ENCODE data around the gene CCT5.
"Not testable (repeated sequence)": the region's sequence is repeated elsewhere in the genome, so short reads cannot be mapped to it uniquely, and the experiment has no call there.

The CCT5 gene

DNA sequence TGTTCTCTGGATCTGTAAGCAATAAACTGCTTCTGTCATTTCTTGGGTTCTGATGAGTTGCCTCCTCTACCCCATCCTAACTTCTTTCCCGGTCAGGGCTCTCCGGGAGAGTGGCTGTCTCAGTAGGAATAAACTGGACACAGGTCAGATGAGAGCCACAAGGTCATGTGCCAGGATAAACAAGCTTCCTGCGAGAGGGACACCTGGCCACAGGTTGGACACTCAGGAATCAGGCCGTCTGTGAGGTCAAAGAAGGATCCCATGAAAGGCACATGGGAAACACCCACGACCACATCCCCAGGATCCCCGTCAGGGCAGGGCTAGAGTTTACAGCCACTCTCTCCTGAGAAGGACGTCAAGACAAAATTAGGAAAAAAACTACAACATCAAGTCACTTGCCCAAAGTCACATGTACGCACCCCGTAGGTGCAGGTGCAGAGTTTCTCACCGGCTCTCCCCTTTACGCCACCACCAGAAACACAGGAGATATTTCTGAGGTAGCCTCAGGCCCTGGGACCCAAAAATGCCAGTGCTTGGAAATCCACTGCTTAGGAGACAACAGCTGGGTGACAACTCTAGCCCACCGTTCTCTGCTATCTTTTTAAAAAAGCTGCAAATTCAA is 28.7 kb downstream of the CCT5 start:
- no peak for DNase-seq

DNA sequence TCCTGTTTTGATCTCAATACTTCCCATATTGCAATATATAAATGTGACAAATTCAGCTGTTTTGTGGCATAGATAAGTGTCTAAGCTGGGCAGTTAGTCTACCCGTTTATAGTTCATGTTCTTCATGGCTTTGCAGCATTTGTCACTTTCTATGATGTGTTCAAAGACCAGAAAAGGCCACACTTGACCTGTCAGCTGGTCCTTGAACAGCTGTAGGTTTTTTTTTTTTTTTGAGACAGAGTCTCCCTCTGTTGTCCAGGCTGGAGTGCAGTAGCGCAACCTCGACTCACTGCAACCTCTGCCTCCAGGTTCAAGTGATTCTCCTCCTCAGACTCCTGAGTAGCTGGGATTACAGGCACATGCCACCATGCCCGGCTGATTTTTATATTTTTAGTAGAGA is 29.2 kb downstream of the CCT5 start:
- DNase-seq: no peak

DNA sequence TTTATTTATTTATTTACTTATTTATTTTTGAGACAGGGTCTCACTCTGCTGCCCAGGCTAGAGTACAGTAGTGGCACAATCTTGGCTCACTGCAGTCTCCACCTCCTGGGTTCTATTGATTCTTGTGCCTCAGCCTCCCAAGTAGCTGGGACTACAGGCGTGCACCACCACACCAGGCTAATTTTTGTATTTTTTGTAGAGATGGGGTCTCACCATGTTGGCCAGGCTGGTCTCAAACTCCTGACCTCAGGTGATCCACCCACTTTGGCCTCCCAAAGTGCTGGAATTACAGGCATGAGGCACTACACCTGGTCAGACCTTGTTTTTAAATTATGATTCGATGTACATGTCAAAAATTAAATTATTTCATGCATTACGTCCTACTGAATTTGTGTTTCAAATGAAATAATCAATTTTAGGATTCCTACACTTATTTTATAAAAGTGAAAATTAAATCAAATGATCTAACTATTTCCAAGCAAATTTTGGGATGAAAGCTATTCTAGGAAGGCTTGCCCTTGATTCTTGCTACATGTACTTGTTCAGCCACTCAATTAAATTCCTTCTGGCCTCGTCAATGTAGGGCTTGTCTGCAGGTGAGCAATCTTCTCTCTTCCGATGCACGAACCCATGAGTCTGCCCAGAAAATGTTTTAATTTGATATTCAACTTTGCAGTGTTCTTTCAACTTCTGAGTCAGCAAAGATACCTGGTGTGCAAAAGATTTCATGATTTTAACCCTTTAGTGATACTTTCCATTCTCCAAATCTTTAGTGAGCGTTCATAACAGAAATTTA is 30.0 kb downstream of the CCT5 start:
- DNase-seq: no peak

DNA sequence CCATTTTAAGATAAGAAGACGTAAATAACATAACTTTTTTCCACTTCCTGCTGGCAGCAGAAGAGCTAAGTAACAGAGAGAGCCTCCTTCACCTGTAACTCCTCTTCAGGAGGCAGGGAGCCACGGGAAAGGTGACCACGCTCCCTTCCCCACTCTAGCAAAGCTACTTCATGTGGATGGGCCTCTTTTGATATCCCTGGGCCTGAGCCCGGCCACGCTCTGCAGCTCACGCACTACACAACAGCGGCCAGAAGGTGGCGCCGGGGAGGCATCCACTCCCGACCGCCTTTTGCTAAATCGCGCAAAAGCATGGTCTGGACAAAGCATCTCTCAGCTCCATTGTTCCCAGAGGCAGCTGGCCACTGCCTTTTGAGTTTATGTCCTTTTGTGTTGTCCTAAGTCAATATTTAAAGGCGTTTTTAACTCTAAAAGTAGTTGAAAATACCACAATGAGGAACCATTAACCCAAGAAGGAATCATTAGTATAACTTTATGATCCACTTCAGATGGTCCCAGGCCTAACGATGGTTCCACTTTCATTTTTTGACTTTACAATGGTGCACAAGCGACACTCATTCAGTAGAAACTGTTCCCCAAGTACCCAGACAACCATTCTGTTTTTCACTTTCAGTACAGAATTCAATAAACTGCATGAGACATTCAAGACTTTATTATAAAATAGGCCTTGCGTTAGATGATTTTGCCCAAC is 34.0 kb downstream of the CCT5 start:
- peak; percentile 28 to 52 for DNase-seq

DNA sequence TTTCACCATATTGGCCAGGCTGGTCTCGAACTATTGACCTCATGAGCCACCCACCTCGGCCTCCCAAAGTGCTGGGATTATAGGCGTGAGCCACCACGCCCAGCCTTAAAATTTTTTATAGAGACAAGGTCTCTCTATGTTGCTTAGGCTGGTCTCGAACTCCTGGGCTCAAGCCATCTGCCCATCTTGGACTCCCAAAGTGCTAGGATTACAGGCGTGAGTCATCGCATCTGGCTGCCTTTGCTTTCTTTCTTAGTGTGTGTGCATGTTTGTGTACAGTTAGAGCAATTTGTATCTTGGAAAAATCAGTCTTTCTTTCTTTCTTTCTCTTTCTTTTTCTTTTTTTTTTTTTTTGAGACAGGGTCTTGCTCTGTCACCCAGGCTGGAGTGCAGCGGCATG is 35.3 kb downstream of the CCT5 start:
- not testable (repeated sequence) for DNase-seq

DNA sequence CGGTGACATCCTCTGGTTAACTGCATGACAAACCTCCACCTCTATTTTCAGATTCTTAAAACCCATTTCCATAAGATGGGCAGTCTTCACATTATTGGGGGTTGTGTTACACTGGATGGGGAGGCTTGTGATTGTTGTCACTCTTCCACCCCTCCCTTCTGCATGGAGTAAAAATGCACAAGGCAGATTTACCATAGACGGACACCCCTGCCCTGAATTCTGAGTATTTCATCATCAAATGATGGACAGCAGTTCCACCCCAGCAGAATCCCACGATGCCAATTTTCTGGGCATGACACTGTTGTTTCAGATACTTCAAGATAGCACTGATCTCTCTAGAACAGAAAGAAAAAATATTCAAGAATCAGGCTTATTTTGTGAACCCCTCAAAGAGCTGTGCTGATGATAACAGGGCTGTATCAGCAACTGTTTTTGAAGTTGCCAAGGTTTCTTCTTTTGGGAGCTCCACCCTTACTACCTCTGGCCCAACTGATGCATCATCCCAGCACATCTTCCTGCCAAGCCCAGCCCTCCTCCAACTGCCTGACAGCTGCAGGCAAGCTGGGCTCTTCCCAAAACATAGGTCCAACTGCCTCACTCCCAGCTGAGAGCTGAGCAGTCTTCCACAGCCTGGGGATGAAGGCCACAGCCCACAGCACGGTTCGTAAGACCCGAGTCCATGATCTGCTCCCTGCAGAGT is 36.2 kb downstream of the CCT5 start:
- DNase-seq: no peak

DNA sequence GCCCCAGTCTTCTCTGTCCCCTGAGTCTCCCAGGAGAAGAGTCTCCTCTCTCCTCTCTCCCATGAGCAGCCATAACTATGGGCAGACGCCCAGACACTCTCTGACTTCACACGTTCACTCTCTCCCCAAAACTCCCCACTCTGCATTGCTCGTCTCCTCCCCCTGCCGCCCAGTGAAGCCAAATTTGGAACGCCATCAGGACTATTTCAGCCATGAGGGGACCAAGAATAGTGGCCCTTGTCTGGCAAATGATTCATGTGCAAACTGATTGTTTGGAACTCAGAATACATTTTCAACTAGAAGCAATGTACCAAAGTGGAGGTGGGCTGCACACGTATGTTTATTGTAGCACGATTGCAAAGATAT is 36.8 kb downstream of the CCT5 start:
- no peak for DNase-seq

DNA sequence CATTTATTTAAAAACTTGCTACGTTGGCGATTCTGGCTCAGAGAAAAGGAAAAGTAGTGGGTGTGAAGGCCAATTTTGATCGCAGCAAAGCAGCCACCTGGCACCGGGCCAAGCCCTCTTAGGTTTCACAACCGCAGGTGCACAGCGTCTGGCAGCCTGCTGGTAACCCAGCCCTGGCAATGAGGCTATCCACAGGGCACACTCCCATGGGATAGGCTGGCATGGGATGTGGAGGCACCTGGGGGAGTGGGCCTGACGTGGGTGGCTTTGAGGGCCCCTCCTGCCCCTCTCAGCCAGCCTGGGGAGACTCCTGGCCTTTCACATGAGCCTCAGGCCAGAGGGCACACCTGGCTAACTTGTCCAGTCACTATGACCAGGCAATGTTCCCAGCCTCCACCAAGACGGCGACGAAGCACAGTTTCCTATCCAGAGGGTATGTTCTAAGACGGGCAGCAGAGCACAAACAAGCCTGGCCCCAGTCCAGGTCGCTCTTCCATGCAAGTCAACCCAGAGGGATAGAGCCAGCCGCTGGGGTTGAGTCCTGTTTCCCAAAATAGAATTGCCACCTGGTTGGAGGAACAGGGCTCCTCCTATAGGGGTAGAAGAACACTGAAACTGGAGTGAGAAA is 38.6 kb downstream of the CCT5 start:
- DNase-seq: no peak

DNA sequence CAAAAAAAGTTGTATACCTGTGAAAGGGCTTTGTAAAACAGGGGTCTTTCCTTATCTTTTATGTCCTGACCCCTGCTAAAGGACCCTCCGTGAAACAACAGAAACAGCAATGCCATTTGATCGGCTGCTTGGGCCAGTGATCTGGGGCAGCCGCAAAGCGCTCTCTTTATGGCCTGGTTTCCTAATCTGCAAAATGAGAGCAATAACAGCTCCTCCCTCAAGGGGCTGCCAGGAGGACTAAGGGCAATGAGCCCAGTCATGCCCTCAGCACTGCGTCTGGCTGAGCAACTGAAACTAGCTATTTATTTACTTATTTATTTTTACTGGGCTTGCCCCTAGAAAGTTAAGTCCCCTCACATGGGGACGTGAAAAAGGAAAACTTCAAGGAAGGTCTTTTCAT is 39.3 kb downstream of the CCT5 start:
- DNase-seq: no peak

DNA sequence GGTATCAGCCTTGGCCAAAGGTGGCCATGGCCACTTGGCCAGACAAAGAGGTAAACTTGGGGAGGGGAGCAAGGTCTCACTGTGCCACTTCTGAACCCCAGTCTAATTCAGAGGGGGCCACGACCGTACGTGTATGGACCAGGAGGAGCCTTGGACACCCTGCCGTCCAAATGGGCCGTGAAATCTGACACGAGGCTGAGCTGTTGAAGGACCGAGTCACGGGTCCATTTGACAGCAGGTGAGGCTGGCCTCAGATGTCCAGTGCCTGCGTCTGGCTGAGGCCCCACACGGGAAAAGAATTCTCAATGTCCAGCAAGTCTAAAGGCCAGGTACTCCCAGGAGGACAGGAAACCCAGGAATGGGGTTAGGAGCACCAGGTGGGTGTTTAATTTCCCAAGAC is 39.9 kb downstream of the CCT5 start:
- DNase-seq: no peak

DNA sequence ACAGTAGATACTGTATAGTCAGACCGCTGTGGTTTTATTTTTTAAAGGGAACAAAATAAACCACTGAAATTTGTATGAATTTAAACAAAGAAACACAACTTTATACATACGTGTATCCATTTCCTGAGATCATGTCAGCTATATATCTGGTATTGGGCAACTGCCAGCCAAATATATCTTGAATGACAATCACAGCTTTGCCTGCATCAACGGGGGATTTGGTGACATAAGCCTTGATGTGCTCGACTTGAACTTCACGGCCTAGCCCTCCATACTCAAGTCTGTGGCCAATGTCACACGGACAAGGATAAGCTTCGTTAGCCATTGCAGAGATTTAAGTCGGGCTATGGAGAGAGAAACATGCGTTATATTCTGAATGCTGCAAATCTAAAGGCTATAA is 40.4 kb downstream of the CCT5 start:
- DNase-seq: no peak

DNA sequence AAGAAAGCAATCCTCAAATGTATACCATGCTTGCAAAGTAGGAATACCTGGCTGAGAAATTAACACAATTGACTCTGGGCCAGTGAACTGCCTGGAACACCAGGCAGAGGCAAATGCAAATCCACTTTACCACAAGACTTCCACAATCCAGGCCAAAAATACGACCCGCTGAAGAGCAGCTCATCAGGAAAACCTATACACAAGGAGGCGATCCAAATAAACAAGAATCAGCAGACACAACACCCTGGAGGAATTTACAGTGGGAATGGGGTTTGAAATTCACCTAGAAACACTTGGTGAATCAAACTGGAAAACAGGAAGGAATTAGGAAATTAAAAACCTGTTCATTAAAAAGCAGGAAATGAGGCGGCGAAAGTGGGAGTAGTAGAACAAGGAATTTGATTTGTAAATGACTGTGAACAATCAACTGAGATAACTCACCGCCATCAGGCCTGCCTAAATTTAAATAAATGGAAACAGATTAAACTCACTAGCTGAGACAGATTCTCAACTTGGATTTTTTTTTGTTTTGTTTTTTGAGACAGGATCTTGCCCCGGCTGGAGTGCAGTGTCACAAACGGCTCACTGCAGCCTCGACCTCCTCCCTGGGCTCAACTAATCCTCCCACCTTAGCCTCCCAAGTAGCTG is 41.7 kb downstream of the CCT5 start:
- no peak for DNase-seq

DNA sequence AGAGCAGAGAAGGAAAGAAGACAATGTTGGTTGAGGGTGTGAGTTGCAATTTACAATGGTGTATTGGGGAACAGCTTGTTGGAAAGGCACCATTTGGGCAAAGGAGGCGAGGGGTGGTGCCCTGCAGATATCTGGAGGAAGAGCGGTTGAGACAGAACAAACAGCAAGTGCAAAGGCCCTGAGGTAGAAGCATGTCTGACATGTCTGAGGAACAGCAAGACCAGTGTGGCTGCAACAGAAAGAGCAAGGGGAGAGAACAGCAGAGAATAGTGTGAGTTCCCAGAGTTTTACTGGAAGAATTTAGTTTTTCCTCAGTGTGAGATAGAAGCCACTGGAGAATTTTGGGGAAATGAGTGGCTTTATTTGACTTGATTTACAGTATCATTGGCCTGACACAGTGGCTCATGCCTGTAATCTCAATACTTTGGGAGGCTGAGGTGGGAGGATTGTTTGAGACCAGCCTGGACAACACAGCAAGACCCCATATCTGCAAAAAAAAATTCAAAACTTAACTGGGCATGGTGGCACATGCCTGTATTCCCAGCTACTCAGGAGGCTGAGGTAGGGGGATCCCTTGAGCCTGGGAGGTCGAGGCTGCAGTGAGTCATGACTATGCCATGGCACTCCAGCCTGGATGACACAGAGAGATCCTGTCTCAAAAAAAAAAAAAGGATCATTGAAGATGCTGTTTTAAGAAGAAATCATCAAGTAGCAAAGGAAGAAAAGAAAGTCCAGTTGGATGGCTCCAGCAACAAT is 44.0 kb downstream of the CCT5 start:
- DNase-seq: no peak

DNA sequence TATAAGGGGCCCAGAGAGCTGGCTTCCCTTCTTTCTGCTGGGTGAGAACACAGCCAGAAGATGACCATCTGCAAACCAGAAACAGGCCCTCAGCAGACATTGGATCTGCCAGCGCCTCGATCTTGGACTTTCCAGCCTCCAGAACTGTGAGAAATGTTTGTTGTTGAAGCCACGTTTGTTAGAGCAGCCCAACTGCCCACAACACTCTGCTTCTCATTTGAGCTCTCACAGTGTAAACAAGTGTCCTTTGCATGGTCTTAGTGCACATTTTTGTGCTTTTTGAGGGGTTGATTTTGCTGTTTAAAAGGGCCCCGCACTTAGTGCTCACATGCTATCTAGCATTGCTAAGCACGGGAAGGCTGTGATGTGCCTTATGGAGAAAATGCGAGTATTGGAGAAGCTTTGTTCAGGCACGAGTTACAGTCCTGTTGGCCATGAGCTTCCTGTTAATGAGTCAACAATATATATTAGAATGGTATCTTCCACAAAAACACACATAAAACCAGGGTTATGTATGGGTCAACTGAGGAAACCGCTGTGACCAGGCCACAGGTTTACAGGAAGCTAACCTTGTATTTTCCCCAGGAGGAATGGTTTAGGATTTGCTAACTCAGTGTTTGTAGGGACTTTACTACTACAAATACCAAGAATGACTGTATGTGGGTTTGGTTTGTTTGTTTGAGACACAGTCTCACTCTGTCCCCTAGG is 45.7 kb downstream of the CCT5 start:
- no peak for DNase-seq

DNA sequence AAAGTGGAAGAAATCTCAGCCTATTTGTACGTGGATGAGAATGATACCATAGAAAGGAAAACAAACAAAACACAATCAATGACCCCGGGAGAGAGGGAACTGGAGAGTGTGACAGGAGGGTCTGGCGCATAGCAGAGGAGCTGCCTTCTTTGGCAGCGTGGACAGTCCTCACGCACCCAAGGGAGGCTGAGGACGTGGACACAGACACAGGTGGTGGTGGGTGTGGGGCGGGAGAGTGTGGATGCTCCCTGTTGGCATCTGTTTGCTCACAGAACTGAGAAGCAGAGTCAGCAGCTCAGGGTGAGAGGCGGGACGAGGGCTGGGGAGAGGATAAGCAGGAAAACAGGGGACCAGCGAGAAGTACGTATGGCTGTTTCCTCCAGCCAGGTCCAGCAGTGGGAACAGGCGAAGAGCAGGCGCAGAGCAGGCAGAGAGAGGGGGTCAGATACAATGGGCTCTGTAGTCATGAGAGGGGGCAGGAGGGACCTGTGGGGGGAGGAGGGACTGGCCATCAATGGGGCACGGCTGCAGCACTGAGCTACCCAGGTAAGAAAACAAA is 47.6 kb downstream of the CCT5 start:
- no peak for DNase-seq

DNA sequence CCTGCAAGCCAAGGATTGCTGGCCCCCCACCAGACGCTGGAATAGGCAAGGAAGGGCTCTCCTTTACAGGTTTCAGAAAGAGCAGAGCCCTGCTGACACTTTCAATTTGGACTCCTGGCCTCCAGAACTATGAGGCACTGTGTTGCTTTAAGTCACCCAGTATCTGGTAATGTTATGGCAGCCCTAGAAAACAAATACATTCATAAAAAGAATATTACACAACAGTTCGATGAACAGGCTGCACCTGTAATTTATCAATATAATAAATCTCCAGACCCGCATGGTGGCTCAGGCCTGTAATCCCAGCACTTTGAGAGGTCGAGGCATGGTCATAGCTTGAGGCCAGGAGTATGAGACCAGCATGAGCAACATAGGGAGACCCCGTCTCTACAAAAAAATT is 50.2 kb downstream of the CCT5 start:
- no peak for DNase-seq

DNA sequence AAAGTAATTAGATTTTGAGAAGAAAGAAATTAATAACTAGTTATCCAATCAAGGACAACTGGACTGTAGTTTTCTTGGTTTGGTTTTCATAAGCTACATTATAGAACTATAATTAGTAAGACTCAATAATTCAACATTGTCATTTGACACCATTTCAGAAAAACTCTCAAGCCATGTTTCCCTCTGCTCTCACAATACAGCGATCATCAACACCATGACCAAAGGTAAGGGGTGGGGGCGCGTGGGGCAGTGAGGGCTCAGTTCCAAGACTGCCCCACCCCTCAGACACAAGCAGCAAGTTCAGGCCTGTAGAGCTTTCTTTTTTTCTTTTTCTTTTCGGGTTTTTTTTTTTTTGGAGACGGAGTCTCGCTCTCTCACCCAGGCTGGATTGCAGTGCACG is 51.2 kb downstream of the CCT5 start:
- no peak for DNase-seq

DNA sequence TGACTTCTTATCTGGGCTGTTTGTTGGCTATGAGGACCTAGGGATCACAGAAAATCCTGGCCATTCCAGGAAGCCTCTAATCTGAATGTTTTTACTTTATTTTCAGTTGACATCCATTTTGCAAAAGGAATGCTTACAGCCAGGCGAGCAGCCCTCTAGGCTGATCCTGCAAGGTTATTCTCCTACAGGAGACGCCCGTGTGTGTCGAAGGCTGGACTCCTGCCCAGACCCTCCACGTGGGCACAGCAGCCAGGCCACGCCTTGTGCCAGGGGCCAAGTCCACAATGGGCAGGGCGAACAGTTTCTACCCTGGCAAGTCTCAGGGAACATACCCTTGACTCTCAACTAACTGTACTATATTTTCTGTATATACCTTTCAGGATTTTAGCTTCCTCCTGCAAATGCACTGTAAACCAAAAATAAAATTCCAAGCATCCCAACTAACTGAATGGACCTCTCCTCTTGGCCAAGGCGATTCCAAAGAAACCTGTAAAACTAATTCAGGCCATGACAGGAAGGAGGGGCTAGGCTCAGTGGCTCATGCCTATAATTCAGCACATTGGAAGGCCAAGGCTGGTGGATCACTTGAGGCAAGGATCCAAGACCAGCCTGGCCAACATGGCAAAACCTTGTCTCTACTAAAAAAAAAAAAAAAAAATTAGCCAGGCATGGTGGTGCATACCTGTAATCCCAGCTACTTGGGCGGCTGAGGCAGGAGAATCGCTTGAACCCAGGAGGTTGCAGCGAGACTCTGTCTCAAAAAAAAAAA is 51.9 kb downstream of the CCT5 start:
- DNase-seq: no peak

DNA sequence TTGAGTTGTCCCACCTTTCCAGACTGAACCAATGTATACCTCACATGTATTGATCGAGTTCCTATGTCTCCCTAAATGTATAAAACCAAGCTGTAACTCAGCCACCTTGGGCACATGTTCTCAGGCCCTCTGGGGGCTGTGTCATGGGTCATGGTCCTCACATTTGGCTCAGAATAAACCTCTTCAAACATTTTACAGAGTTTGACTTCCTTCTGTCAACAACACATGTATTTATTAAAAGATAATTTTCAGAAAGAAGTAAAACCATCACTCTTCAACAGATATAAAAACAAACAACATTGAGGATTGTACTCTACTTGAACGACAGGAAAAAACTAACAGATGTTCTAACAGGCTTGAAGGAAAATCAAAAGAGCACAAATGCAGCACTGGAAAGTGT is 53.1 kb downstream of the CCT5 start:
- DNase-seq: no peak

DNA sequence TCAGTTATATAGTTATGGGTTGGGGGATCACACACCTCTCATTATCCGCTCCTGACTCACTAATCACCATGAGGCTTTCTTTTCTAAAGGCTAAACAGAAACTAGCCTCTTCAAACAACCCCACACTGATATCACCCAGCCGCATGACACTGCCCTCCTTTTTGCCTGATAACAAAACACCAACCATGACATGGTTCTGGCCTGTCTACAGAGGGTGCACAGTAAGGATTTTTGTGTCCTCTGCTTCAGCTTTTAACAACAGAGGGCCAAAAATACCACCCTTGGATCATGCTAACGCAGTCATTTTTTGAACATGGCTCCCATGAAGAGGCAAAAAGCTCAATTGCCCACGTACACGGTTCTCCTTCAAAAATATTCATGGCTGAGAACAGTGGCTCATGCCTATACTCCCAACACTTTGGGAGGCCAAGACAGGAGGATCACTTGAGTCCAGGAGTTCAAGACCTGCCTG is 53.7 kb downstream of the CCT5 start:
- DNase-seq: no peak

All from bone marrow (tissue), 2 donors.